Loucy (cell line): ENCODE measurements around the gene FUOM.

ENCODE experiments used
- H2AFZ ChIP-seq: fragments of 200-600 bp; sonication (generic); 2 replicates; pipeline ENCODE4 v1.6.0; 2016; ENCODE audit warnings: antibody characterized with exemption, mild to moderate bottlenecking, low read length, moderate library complexity
- H3F3A ChIP-seq: fragments of 200-600 bp; 2 replicates; pipeline ENCODE4 v1.6.0; 2016; ENCODE audit warnings: antibody characterized with exemption, low read depth, mild to moderate bottlenecking
- H3K27me3 ChIP-seq: fragments of 200-600 bp; sonication (generic); 2 replicates; pipeline ENCODE4 v1.6.1; 2014; ENCODE audit warnings: low read length, mild to moderate bottlenecking; ENCODE audit not compliant: insufficient read depth, poor library complexity, severe bottlenecking
- H3K36me3 ChIP-seq: fragments of 200-600 bp; sonication (generic); 2 replicates; pipeline ENCODE4 v1.6.1; 2016; ENCODE audit warnings: low read length; ENCODE audit not compliant: insufficient read depth
- H3K4me1 ChIP-seq: fragments of 200-600 bp; sonication (generic); 2 replicates; pipeline ENCODE4 v1.5.1; 2014; ENCODE audit warnings: low read length, mild to moderate bottlenecking; ENCODE audit not compliant: insufficient read depth, poor library complexity, severe bottlenecking
- H3K4me2 ChIP-seq: fragments of 200-600 bp; sonication (generic); 2 replicates; pipeline ENCODE4 v1.6.0; 2014; ENCODE audit warnings: antibody characterized with exemption, low read length, low read depth, mild to moderate bottlenecking; ENCODE audit not compliant: poor library complexity, severe bottlenecking
- H3K4me3 ChIP-seq: fragments of 200-600 bp; sonication (generic); 2 replicates; pipeline ENCODE4 v1.5.1; 2014; ENCODE audit warnings: low read length, mild to moderate bottlenecking, mixed read lengths; ENCODE audit not compliant: poor library complexity, severe bottlenecking
- H3K79me2 ChIP-seq: fragments of 200-600 bp; sonication (generic); 2 replicates; pipeline ENCODE4 v1.6.1; 2014; ENCODE audit warnings: low read length; ENCODE audit not compliant: insufficient read depth
- H3K9ac ChIP-seq: fragments of 200-600 bp; sonication (generic); 2 replicates; pipeline ENCODE4 v1.6.0; 2014; ENCODE audit warnings: mild to moderate bottlenecking, low read depth, low read length, moderate library complexity; ENCODE audit not compliant: poor library complexity, severe bottlenecking
- H3K9me2 ChIP-seq: fragments of 200-600 bp; sonication (generic); replicated peaks from 2 replicates; pipeline ENCODE4 v1.6.1; 2016; ENCODE audit warnings: low read depth, low read length, mixed read lengths
- H3K9me3 ChIP-seq: fragments of 200-600 bp; sonication (generic); 2 replicates; pipeline ENCODE4 v1.6.1; 2014; ENCODE audit warnings: mild to moderate bottlenecking, antibody characterized with exemption, low read length, low read depth; ENCODE audit not compliant: insufficient read depth
- H4K20me1 ChIP-seq: fragments of 200-600 bp; sonication (generic); 2 replicates; pipeline ENCODE4 v1.6.0; 2014; ENCODE audit warnings: antibody characterized with exemption, low read length, mild to moderate bottlenecking; ENCODE audit not compliant: insufficient read depth, poor library complexity, severe bottlenecking
- EZH2phosphoT487 ChIP-seq: fragments of 200-600 bp; IDR thresholded peaks from 2 replicates; pipeline ENCODE4 v1.6.1; 2018; ENCODE audit warnings: antibody characterized with exemption, mild to moderate bottlenecking, moderate library complexity, borderline replicate concordance
- TF ChIP-seq, protein P1 (sequence below): fragments of 200-600 bp; sonication (generic); conservative IDR thresholded peaks from 2 replicates; pipeline ENCODE4 v1.5.1; 2014; ENCODE audit warnings: mild to moderate bottlenecking, antibody characterized with exemption, low read length

FUOM gene

GRCh38 chr10:133379152-133379800 lies 21.5 kb upstream of the FUOM start, which contains the start of gene PAOX:
TSS of gene PAOX (plus strand) at chr10:133379262. CDS start at chr10:133379317, 55 bp downstream.
- H3K79me2 ChIP-seq: no peaks in the 10 kb centered on the region
- H3K4me2 ChIP-seq: peak within 1 kb of the TSS; percentile 97
- no peak for TF ChIP-seq EZH2phosphoT487
- TF ChIP-seq, protein P1, sequence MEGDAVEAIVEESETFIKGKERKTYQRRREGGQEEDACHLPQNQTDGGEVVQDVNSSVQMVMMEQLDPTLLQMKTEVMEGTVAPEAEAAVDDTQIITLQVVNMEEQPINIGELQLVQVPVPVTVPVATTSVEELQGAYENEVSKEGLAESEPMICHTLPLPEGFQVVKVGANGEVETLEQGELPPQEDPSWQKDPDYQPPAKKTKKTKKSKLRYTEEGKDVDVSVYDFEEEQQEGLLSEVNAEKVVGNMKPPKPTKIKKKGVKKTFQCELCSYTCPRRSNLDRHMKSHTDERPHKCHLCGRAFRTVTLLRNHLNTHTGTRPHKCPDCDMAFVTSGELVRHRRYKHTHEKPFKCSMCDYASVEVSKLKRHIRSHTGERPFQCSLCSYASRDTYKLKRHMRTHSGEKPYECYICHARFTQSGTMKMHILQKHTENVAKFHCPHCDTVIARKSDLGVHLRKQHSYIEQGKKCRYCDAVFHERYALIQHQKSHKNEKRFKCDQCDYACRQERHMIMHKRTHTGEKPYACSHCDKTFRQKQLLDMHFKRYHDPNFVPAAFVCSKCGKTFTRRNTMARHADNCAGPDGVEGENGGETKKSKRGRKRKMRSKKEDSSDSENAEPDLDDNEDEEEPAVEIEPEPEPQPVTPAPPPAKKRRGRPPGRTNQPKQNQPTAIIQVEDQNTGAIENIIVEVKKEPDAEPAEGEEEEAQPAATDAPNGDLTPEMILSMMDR: no peak
- peak within 1 kb of the TSS; percentile 98 for H2AFZ ChIP-seq
- no peaks in the 10 kb centered on the region for H4K20me1 ChIP-seq
- no peaks in the 10 kb centered on the region for H3K27me3 ChIP-seq
- H3K4me1 ChIP-seq: peaks cover 14% of the 10 kb centered on the region
- H3K4me3 ChIP-seq: peak within 1 kb of the TSS; percentile 80
- H3K9ac ChIP-seq: peak within 1 kb of the TSS; percentile 74
- H3K9me3 ChIP-seq: no peaks in the 10 kb centered on the region
- no peaks in the 10 kb centered on the region for H3K9me2 ChIP-seq
- no peaks in the 10 kb centered on the region; the same call in 1 of the 2 replicates for H3F3A ChIP-seq
- H3K36me3 ChIP-seq: no peaks in the 10 kb centered on the region

- no peaks in the 10 kb centered on the region for H4K20me1 ChIP-seq
- H3K79me2 ChIP-seq: no peaks in the 10 kb centered on the region
- H2AFZ ChIP-seq: peak overlapping the region; percentile 98
- TF ChIP-seq EZH2phosphoT487: no peak
- TF ChIP-seq, protein P1: no peak
- peak overlapping the region; percentile 80 for H3K4me3 ChIP-seq
- no peaks in the 10 kb centered on the region for H3K9me3 ChIP-seq
- H3K4me2 ChIP-seq: peak overlapping the region; percentile 97
- peak overlapping the region; percentile 74 for H3K9ac ChIP-seq
- H3K36me3 ChIP-seq: no peaks in the 10 kb centered on the region
- no peaks in the 10 kb centered on the region; the same call in 1 of the 2 replicates for H3F3A ChIP-seq
- H3K4me1 ChIP-seq: peaks cover 19% of the 10 kb centered on the region
- no peaks in the 10 kb centered on the region for H3K9me2 ChIP-seq
- no peaks in the 10 kb centered on the region for H3K27me3 ChIP-seq
These were observed 20.7 kb upstream of the FUOM start for GRCh38 chr10:133378251-133379096.

GRCh38 chr10:133377818-133378250 lies 20.0 kb upstream of the FUOM start:
- no peaks in the 10 kb centered on the region for H4K20me1 ChIP-seq
- peak overlapping the region; percentile 98 for H2AFZ ChIP-seq
- peaks cover 19% of the 10 kb centered on the region for H3K4me1 ChIP-seq
- H3K36me3 ChIP-seq: no peaks in the 10 kb centered on the region
- H3K4me3 ChIP-seq: peak overlapping the region; percentile 80
- no peaks in the 10 kb centered on the region for H3K9me3 ChIP-seq
- no peaks in the 10 kb centered on the region for H3K9me2 ChIP-seq
- no peaks in the 10 kb centered on the region for H3K79me2 ChIP-seq
- H3K4me2 ChIP-seq: peak overlapping the region; percentile 97
- peak overlapping the region; percentile 74 for H3K9ac ChIP-seq
- no peaks in the 10 kb centered on the region for H3K27me3 ChIP-seq
- H3F3A ChIP-seq: no peaks in the 10 kb centered on the region; the same call in 1 of the 2 replicates
- no peak for TF ChIP-seq EZH2phosphoT487
- TF ChIP-seq, protein P1: no peak
